ENCODE data around the gene SNRPD3.

The SNRPD3 gene

DNA sequence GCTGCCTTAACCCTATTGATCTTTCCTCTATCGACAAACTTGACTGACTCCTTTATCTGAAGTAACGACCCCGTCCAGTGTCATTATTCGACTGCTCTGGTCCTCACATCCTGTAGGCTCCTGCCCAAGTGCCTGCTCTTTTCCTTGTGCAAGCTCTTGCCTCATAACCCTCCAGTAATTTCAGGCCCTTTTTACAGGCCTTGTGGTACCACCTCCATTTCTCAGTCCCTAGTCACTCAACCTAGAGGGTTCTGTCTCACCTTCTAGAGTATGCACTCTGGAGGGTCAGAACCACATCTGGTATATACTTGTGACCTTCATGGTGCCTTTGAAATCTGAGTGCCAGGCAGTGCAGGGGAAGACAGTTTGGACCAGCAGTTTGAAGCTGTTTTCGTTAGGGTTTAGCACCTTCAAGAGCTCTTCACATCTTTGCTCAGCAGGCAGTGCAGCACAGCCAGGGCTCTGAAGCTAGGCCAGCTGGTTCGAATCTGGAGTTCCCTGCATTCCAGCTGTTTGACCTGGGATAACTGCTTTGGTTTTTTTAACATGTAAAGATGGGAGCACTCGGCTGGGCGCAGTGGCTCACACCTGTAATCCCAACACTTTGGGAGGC lies 11.2 kb downstream of the SNRPD3 start:
- Histone ChIP-seq H4K20me1 (ENCODE audit: insufficient read depth) (peaks cover 18% of the 10 kb centered on the region), H2AFZ (ENCODE audit: low read depth) (no peak overlapping the region), H3K79me2 (ENCODE audit: insufficient read depth, low read depth) (peaks cover 62% of the 10 kb centered on the region), H3K36me3 (ENCODE audit: insufficient read depth) (no peaks in the 10 kb centered on the region; the same call in 1 of the 2 replicates), H3K27me3 (ENCODE audit: insufficient read depth, low read depth) (no peaks in the 10 kb centered on the region), H3K4me3 (IDR thresholded peaks at IDR 0.05; ENCODE audit: insufficient read depth, low read depth, low read length) (no peak overlapping the region), H3K4me2 (no peak overlapping the region), H3K27ac (no peak overlapping the region; the same call in 1 of the 2 replicates), H3K9ac (no peak overlapping the region), H3K4me1 (ENCODE audit: low read depth, poor library complexity, severe bottlenecking) (peaks cover 33% of the 10 kb centered on the region)
- TF ChIP-seq, protein P1, sequence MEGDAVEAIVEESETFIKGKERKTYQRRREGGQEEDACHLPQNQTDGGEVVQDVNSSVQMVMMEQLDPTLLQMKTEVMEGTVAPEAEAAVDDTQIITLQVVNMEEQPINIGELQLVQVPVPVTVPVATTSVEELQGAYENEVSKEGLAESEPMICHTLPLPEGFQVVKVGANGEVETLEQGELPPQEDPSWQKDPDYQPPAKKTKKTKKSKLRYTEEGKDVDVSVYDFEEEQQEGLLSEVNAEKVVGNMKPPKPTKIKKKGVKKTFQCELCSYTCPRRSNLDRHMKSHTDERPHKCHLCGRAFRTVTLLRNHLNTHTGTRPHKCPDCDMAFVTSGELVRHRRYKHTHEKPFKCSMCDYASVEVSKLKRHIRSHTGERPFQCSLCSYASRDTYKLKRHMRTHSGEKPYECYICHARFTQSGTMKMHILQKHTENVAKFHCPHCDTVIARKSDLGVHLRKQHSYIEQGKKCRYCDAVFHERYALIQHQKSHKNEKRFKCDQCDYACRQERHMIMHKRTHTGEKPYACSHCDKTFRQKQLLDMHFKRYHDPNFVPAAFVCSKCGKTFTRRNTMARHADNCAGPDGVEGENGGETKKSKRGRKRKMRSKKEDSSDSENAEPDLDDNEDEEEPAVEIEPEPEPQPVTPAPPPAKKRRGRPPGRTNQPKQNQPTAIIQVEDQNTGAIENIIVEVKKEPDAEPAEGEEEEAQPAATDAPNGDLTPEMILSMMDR (conservative IDR thresholded peaks at IDR 0.05; ENCODE audit: low read depth, low read length), result no peak

DNA sequence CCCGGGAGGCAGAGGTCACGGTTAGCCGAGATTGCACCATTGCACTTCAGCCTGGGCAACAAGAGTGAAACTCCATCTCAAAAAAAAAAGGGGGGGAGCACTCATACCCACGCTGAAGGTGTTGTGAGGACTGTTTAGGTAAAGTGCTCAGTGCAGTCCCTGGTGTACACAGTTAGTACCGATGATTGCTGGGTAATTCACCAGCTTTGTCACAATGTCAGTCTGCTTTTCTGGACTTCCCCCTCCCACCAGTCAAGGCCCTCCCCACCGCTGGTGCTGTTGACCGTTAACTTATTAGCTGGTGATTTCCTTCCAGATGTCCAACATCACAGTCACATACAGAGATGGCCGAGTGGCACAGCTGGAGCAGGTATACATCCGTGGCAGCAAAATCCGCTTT lies 11.9 kb downstream of the SNRPD3 start:
- TF ChIP-seq, protein P1 (conservative IDR thresholded peaks at IDR 0.05; ENCODE audit: low read depth, low read length), result no peak
- Histone ChIP-seq H3K27me3 (ENCODE audit: insufficient read depth, low read depth) (no peaks in the 10 kb centered on the region), H2AFZ (ENCODE audit: low read depth) (no peak overlapping the region), H3K9ac (no peak overlapping the region), H3K4me2 (no peak overlapping the region), H3K27ac (no peak overlapping the region), H4K20me1 (ENCODE audit: insufficient read depth) (peaks cover 18% of the 10 kb centered on the region), H3K36me3 (ENCODE audit: insufficient read depth) (no peaks in the 10 kb centered on the region; the same call in 1 of the 2 replicates), H3K79me2 (ENCODE audit: insufficient read depth, low read depth) (peaks cover 55% of the 10 kb centered on the region), H3K4me3 (IDR thresholded peaks at IDR 0.05; ENCODE audit: insufficient read depth, low read depth, low read length) (no peak overlapping the region), H3K4me1 (ENCODE audit: low read depth, poor library complexity, severe bottlenecking) (peaks cover 33% of the 10 kb centered on the region)

DNA sequence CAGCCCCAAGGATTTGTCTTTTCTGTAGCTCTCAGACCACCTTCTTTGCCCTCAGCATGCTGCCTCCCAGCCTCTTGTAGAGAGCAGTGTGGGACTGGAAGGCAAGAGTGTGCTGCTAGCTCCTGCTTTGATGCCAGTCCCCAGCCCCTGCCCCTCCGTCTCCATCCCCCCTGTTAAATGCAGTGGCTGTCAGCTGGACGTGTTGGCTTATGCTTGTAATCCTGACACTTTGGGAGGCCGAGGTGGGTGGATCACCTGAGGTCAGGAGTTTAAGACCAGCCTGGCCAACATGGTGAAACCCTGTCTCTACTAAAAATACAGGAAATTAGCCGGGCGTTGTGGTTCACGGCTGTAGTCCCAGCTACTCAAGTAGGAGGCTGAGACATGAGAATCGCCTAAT lies 15.5 kb downstream of the SNRPD3 start:
- Histone ChIP-seq H3K36me3 (ENCODE audit: insufficient read depth) (no peaks in the 10 kb centered on the region; the same call in 1 of the 2 replicates), H3K79me2 (ENCODE audit: insufficient read depth, low read depth) (peaks cover 19% of the 10 kb centered on the region; the same call in 1 of the 2 replicates), H3K4me3 (IDR thresholded peaks at IDR 0.05; ENCODE audit: insufficient read depth, low read depth, low read length) (no peak overlapping the region), H4K20me1 (ENCODE audit: insufficient read depth) (no peaks in the 10 kb centered on the region; the same call in 1 of the 2 replicates), H3K27me3 (ENCODE audit: insufficient read depth, low read depth) (no peaks in the 10 kb centered on the region), H3K27ac (no peak overlapping the region), H3K4me2 (no peak overlapping the region), H2AFZ (ENCODE audit: low read depth) (no peak overlapping the region), H3K4me1 (ENCODE audit: low read depth, poor library complexity, severe bottlenecking) (peaks cover 4% of the 10 kb centered on the region), H3K9ac (no peak overlapping the region)
- TF ChIP-seq, protein P1 (conservative IDR thresholded peaks at IDR 0.05; ENCODE audit: low read depth, low read length), result no peak

DNA sequence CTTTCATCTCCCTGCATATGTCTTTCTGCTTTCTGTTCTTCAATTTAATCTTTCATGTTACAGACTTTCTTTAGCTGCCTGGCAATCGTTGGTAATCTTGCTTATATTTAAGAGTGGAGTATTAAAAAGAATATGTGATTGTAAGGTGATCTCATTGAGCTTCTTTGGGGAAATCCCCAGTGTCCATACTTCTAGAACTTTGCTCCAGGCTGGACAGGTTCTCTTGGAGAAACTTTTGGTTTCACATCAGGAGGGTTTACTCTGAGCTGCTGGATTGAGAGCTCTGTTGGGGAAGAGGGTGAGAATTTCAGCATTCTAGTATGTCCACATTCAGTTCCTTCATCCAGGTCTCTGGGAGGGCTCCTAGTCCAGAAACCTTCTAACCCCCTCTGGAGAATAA lies 21.0 kb downstream of the SNRPD3 start:
- H3K36me3 ChIP-seq (ENCODE audit: insufficient read depth), result no peaks in the 10 kb centered on the region
- no peak overlapping the region for H3K4me2 ChIP-seq
- no peak overlapping the region for H3K27ac ChIP-seq
- no peak overlapping the region for H3K4me3 ChIP-seq (IDR thresholded peaks at IDR 0.05; ENCODE audit: insufficient read depth, low read depth, low read length)
- no peaks in the 10 kb centered on the region for H3K4me1 ChIP-seq (ENCODE audit: low read depth, poor library complexity, severe bottlenecking)
- TF ChIP-seq, protein P1 (conservative IDR thresholded peaks at IDR 0.05; ENCODE audit: low read depth, low read length), result no peak
- no peaks in the 10 kb centered on the region for H4K20me1 ChIP-seq (ENCODE audit: insufficient read depth)
- H3K9ac ChIP-seq, result no peak overlapping the region
- no peak overlapping the region for H2AFZ ChIP-seq (ENCODE audit: low read depth)
- H3K79me2 ChIP-seq (ENCODE audit: insufficient read depth, low read depth), result no peaks in the 10 kb centered on the region
- H3K27me3 ChIP-seq (ENCODE audit: insufficient read depth, low read depth), result no peaks in the 10 kb centered on the region

All from KMS-11 (cell line).